GM12878 (cell line): Measurements from ENCODE around the gene RCAN2. TPM values are rescaled to one million over a fixed set of nuclear protein-coding genes. Genes with fewer than 3 reads are reported as not detected.

Experiments
- ATAC-seq: fragments of 200-7000 bp; cut with Tn5 transposase; 3 replicates; pipeline ENCODE4 v1.9.1; 2020; ENCODE audit warnings: mild to moderate bottlenecking, moderate library complexity
- BruUV-seq: library from RNA; stranded (reverse); fragments of 400-500 nt; replicated peaks from 2 replicates; lab custom pipeline; 2021; lab: Mats Ljungman, UMichigan
- CTCF ChIA-PET: fragments of 300-600 bp; sonication (Branson Sonifier 250); formaldehyde crosslinking; extraction: SDS; loops from one replicate; lab custom pipeline; 2021; ENCODE audit warnings: inconsistent platforms; lab: Yijun Ruan, JAX
- POLR2A ChIA-PET: fragments of 350-600 bp; formaldehyde crosslinking; extraction: SDS; loops from one replicate; lab custom pipeline; 2021; ENCODE audit warnings: inconsistent platforms; lab: Charles Lee
- RAD21 ChIA-PET: fragments of 300-600 bp; sonication (Branson Sonifier 250); formaldehyde crosslinking; loops from one replicate; lab custom pipeline; 2023; ENCODE audit warnings: antibody characterized with exemption; ENCODE audit not compliant: unreplicated experiment; lab: Charles Lee
- SMC1A ChIA-PET: fragments of 300-600 bp; sonication (Branson Sonifier 250); formaldehyde crosslinking; loops from one replicate; lab custom pipeline; 2023; ENCODE audit not compliant: unreplicated experiment, uncharacterized antibody; lab: Charles Lee
- DNase-seq: peaks from one replicate; pipeline ENCODE4 v3.0.0-alpha.2; 2011; ENCODE audit warnings: low read depth, low spot score
- FAIRE-seq: peaks from 3 replicates; lab custom pipeline; 2011; peaks lifted over from hg19 to GRCh38; lab: Jason Lieb, UNC
- H2AFZ ChIP-seq: 2 replicates; pipeline ENCODE4 v1.6.0; 2011; ENCODE audit warnings: low read depth, low read length, control low read depth; ENCODE audit not compliant: control insufficient read depth
- H3K27ac ChIP-seq: 2 replicates; pipeline ENCODE4 v1.5.1; 2011; ENCODE audit warnings: control low read depth; ENCODE audit not compliant: control insufficient read depth, insufficient read depth
- H3K27me3 ChIP-seq, 2 experiments: replicated peaks in 1 of 2; 2 replicates each; pipeline versions ENCODE4 v1.6.0 to v1.6.1; 2011; ENCODE audit warnings: low read length in 1 of 2; ENCODE audit not compliant: control insufficient read depth in 2 of 2, insufficient read depth in 2 of 2
- H3K36me3 ChIP-seq, 2 experiments: 2 replicates each; pipeline ENCODE4 v1.5.1; 2011; ENCODE audit warnings: low read length in 1 of 2; ENCODE audit not compliant: control insufficient read depth in 2 of 2, insufficient read depth in 2 of 2
- H3K4me1 ChIP-seq: 2 replicates; pipeline ENCODE4 v1.6.1; 2011; ENCODE audit warnings: mild to moderate bottlenecking, low read length, moderate library complexity, mixed read lengths; ENCODE audit not compliant: control insufficient read depth, insufficient read depth
- H3K4me2 ChIP-seq: 2 replicates; pipeline ENCODE4 v1.6.0; 2011; ENCODE audit warnings: control low read depth; ENCODE audit not compliant: control insufficient read depth, insufficient read depth
- H3K4me3 ChIP-seq: fragments of 200-600 bp; sonication (generic); 2 replicates; pipeline ENCODE4 v1.5.1; 2016
- H3K79me2 ChIP-seq: 2 replicates; pipeline ENCODE4 v1.6.0; 2011; ENCODE audit warnings: low read length; ENCODE audit not compliant: control insufficient read depth, insufficient read depth
- H3K9ac ChIP-seq: 2 replicates; pipeline ENCODE4 v1.8.0; 2011; ENCODE audit warnings: low read length, control low read depth, mixed read lengths; ENCODE audit not compliant: control insufficient read depth, insufficient read depth
- H3K9me3 ChIP-seq: replicated peaks from 3 replicates; pipeline ENCODE4 v1.5.1; 2011; ENCODE audit warnings: mild to moderate bottlenecking, low read length; ENCODE audit not compliant: control insufficient read depth, insufficient read depth
- H4K20me1 ChIP-seq: 2 replicates; pipeline ENCODE4 v1.6.0; 2011; ENCODE audit not compliant: control insufficient read depth, insufficient read depth
- ASH2L ChIP-seq: fragments of 300-600, 200-600 bp; sonication (generic); IDR thresholded peaks from 2 replicates; pipeline ENCODE4 v1.6.1; 2017; ENCODE audit warnings: low read depth, mild to moderate bottlenecking, borderline replicate concordance
- EP300 ChIP-seq, 2 experiments: fragments of 150-350 bp in 1 of 2; IDR thresholded peaks; 2 replicates each; pipeline ENCODE4 v1.6.1; 2011 to 2012; ENCODE audit warnings: low read depth in 2 of 2, low read length in 2 of 2, borderline replicate concordance in 1 of 2, improper control_type of control experiment in 1 of 2, inconsistent platforms in 1 of 2; ENCODE audit not compliant: control insufficient read depth in 1 of 2
- IRF4 ChIP-seq: IDR thresholded peaks from 2 replicates; pipeline ENCODE4 v1.6.1; 2011; ENCODE audit warnings: low read depth, low read length
- NFXL1 ChIP-seq: fragments of 450-650 bp; IDR thresholded peaks from 2 replicates; pipeline ENCODE4 v1.6.1; 2017; ENCODE audit warnings: antibody characterized with exemption, mild to moderate bottlenecking, borderline replicate concordance
- PAX5 ChIP-seq: IDR thresholded peaks from 2 replicates; pipeline ENCODE4 v1.6.1; 2011; ENCODE audit warnings: low read depth, low read length, borderline replicate concordance
- POU2F2 ChIP-seq: IDR thresholded peaks from 3 replicates; pipeline ENCODE4 v1.6.1; 2011; ENCODE audit warnings: low read depth, mild to moderate bottlenecking, low read length, borderline replicate concordance
- RB1 ChIP-seq: fragments of 450-650 bp; formaldehyde crosslinking; IDR thresholded peaks from 2 replicates; pipeline ENCODE4 v1.6.1; 2017; ENCODE audit warnings: mild to moderate bottlenecking, borderline replicate concordance
- WGBS: methylation state at CpG from one replicate; pipeline ENCODE4 v1.1.6; 2016; ENCODE audit warnings: low lambda C conversion rate; ENCODE audit not compliant: insufficient replicate concordance, insufficient coverage; ENCODE audit errors: missing lambda C conversion rate; 5-methylcytosine and 5-hydroxymethylcytosine counted together
- in situ Hi-C: fragments of 300-500 bp; cut with MboI; formaldehyde crosslinking; loops from 9 replicates; pipeline ENCODE4 v1.14.3; 2018; ENCODE audit warnings: mixed read lengths
- intact Hi-C: fragments of 100-400 bp; cut with micrococcal nuclease; formaldehyde crosslinking; loops from one replicate; pipeline ENCODE4 v1.14.2; 2022; ENCODE audit not compliant: unreplicated experiment
- polyA plus RNA-seq, 11 experiments: library from polyadenylated mRNA; depleted of rRNA in 4 of 11; unstranded in 6 of 11; stranded (reverse) in 5 of 11; fragments of >200 nt; fragmentation: Nextera tagmentation in 4 of 11; fragmentation: Illumina TruSeq in 1 of 11; extraction: Ambion mirVana in 4 of 11; extraction: Trizol in 1 of 11; gene quantifications; 1 replicate in 1 of 11; 2 replicates in 10 of 11; pipeline versions ENCODE4 v1.2.1 to v1.2.3, GENCODE V29; 2011 to 2016; ENCODE audit warnings: inconsistent platforms in 2 of 11, missing spikeins in 2 of 11, low read depth in 1 of 11
- total RNA-seq, 4 experiments: library from RNA; depleted of rRNA in 3 of 4; stranded (reverse); fragments of >200 nt in 3 of 4; fragmentation: Illumina TruSeq in 1 of 4; extraction: Trizol in 1 of 4; gene quantifications; 2 replicates each; pipeline versions ENCODE4 v1.2.1 to v1.2.3, GENCODE V29; 2013 to 2021
- TF ChIP-seq, protein P1 (sequence below): fragments of 450-650 bp; IDR thresholded peaks from 2 replicates; pipeline ENCODE4 v1.6.1; 2017; ENCODE audit warnings: borderline replicate concordance

The RCAN2 gene
- total and polyA plus RNA-seq, 10 of the 15 experiments (the other 5 are each of a cell fraction or from before 2014, with no cell fraction given) = 0.06 TPM; not detected in 9

DNA sequence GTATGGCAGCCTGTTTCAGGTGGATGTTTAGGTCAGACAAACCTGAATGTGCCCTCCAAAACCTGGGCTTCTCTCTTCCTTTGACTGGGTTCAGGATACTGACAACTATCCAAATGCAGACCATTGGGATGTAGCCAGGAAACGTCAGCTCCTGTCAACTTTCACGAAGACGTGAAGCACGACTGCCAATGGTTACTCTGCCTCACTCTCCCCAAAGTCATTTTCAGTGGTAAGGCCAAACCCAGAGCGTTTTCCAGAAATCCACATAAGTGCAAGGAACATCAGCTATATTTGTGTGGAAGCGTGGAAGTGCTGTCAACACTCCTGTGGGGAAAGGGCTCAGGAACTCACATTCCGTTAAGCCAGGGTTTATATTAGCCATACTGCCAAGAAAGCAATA, 20.1 kb upstream of the RCAN2 start:
- no peak overlapping the region for H3K4me2 ChIP-seq
- 62% methylated on average over 7 of the region's 7 CpGs for WGBS
- no peaks in the 10 kb centered on the region for H3K79me2 ChIP-seq
- no peak overlapping the region for H3K4me3 ChIP-seq
- no peaks in the 10 kb centered on the region for H3K9me3 ChIP-seq
- H3K27me3 ChIP-seq = no peaks in the 10 kb centered on the region
- CTCF ChIA-PET = no interaction called here
- no peak overlapping the region for H2AFZ ChIP-seq
- no peak for ATAC-seq
- in situ Hi-C loops (no loop called here), intact Hi-C loops (no loop called here)
- no peak overlapping the region for H3K9ac ChIP-seq
- POLR2A ChIA-PET = no interaction called here
- DNase-seq = no peak
- no peak overlapping the region for H3K27ac ChIP-seq
- H3K4me1 ChIP-seq = no peaks in the 10 kb centered on the region
- no peaks in the 10 kb centered on the region for H4K20me1 ChIP-seq
- RAD21 ChIA-PET = no interaction called here
- no peaks in the 10 kb centered on the region for H3K36me3 ChIP-seq
- TF ChIP-seq, protein P1, sequence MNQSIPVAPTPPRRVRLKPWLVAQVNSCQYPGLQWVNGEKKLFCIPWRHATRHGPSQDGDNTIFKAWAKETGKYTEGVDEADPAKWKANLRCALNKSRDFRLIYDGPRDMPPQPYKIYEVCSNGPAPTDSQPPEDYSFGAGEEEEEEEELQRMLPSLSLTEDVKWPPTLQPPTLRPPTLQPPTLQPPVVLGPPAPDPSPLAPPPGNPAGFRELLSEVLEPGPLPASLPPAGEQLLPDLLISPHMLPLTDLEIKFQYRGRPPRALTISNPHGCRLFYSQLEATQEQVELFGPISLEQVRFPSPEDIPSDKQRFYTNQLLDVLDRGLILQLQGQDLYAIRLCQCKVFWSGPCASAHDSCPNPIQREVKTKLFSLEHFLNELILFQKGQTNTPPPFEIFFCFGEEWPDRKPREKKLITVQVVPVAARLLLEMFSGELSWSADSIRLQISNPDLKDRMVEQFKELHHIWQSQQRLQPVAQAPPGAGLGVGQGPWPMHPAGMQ = no peak
- TF ChIP-seq RB1 (no peak), PAX5 (no peak), ASH2L (no peak), NFXL1 (no peak), EP300 (IDR thresholded peaks at IDR 0.05; ENCODE audit: borderline replicate concordance in 1 of 2, control insufficient read depth in 1 of 2, low read depth in 2 of 2, low read length in 2 of 2) (no peak), IRF4 (no peak), POU2F2 (no peak)
- SMC1A ChIA-PET = no interaction called here
- FAIRE-seq = no peak
- BruUV-seq = no TSS peak
